GM18909 (cell line): ENCODE data around the gene VPS39.

ENCODE experiments used
- ATAC-seq: cut with Tn5 transposase; IDR thresholded peaks from one replicate; pipeline ENCODE4 v1.9.1; 2021; ENCODE audit warnings: mild to moderate bottlenecking; ENCODE audit not compliant: unreplicated experiment, poor library complexity

Gene VPS39

GRCh38 chr15:42159381-42160015 is 48.6 kb downstream of the VPS39 start:
- no peak for ATAC-seq

- no peak for ATAC-seq
Observed at GRCh38 chr15:42158941-42159340, 49.2 kb downstream of the VPS39 start.

GRCh38 chr15:42157981-42158765 is 49.9 kb downstream of the VPS39 start:
- no peak for ATAC-seq

GRCh38 chr15:42157381-42157780 is 50.7 kb downstream of the VPS39 start:
- no peak for ATAC-seq

GRCh38 chr15:42156243-42156922 is 51.7 kb downstream of the VPS39 start, which contains the start of gene PLA2G4F:
TSS of gene PLA2G4F (minus strand) at chr15:42156636. CDS start at chr15:42156549, 87 bp downstream.
- ATAC-seq: no peak

- ATAC-seq: no peak
Observed at GRCh38 chr15:42155546-42156242, 52.4 kb downstream of the VPS39 start.

GRCh38 chr15:42154956-42155355 is 53.1 kb downstream of the VPS39 start:
- no peak for ATAC-seq

- no peak for ATAC-seq
Observed at GRCh38 chr15:42154212-42154941, 53.7 kb downstream of the VPS39 start.

GRCh38 chr15:42153874-42154211 is 54.3 kb downstream of the VPS39 start:
- ATAC-seq: no peak

GRCh38 chr15:42152921-42153698 is 55.0 kb downstream of the VPS39 start:
- no peak for ATAC-seq

GRCh38 chr15:42152196-42152920 is 55.7 kb downstream of the VPS39 start:
- ATAC-seq: no peak

- ATAC-seq: no peak
Observed at GRCh38 chr15:42151736-42152135, 56.4 kb downstream of the VPS39 start.

- ATAC-seq: no peak
Observed at GRCh38 chr15:42151141-42151561, 57.0 kb downstream of the VPS39 start.

GRCh38 chr15:42150219-42150970 is 57.7 kb downstream of the VPS39 start:
- ATAC-seq: no peak

GRCh38 chr15:42149493-42150218 is 58.4 kb downstream of the VPS39 start:
- no peak for ATAC-seq

- no peak for ATAC-seq
Observed at GRCh38 chr15:42148808-42149492, 59.2 kb downstream of the VPS39 start.

GRCh38 chr15:42147431-42147735 is 60.7 kb downstream of the VPS39 start:
- ATAC-seq: no peak
